SHP77 treated with DMSO at 0.1 percent for 48 hours (cell line): Measurements from ENCODE around the gene DLGAP1.

Experiments
- DNase-seq: peaks from one replicate; lab custom pipeline; 2025; lab: John Stamatoyannopoulos, UW

The DLGAP1 gene

DNA sequence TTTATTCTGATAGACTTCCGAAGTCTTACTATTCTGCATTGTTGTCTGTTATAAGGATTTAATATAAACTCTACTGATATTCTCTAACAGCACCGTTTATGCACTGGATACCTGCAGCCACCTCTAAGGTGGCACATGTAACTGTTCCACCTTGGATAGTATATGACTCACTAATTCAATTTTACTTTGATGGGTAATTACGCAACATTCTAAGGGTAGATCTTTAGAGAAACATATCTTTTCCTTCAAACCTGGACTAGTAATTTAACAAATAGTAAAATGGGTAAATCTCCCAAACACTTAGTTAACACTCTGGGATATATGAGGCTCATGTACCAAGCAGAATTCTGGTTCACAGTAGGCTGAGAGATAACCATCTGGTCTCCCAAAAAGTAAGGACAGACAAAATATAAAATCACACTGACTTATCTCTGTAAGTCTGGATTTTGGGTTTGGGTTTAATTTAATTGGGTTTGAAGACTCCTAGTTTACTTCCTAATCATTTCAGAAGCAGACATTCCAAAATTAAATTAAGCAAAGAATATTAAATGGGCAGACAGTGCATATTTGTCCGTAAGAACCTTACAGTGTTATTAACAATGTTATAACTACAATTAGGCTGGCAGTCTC, 590.3 kb downstream of the DLGAP1 start:
- DNase-seq: no peak

DNA sequence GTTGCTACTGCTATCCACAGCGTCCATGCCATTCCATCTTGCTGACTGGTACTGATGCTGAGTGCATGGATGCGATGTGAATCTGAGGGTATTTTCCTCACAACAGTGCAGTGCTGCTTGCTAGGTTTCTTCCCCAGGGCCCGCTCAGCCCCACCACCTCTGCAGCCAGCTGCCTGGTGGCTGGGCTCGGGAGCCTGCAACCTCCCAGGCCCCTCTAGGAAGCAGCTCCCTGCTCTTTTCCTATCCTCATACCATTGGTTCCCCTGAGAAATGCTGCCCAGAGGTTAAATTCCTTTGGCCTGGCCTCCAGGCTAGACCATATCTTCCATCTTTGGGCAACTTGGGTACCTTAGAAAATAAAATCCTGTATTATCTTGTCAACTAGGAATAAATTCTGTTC, 591.5 kb downstream of the DLGAP1 start:
- DNase-seq: no peak

DNA sequence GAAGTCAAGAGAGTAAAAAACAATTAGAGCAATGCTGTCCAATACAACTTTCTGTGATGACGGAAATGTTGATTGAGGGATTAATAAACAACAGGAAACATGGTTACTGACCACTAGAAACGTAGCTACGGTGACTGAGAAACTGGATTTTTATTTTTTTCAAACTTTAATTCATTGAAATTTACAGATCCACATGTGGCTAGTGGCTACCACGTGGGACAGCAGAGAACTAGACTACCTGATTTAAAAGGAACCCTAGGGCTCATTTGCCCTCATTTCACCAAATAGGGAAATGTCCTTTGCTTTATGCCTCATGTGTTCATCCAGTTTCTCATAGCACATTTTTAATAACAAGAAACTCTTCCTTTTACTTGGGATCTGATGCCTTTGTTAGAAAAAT, 592.1 kb downstream of the DLGAP1 start:
- DNase-seq: no peak

DNA sequence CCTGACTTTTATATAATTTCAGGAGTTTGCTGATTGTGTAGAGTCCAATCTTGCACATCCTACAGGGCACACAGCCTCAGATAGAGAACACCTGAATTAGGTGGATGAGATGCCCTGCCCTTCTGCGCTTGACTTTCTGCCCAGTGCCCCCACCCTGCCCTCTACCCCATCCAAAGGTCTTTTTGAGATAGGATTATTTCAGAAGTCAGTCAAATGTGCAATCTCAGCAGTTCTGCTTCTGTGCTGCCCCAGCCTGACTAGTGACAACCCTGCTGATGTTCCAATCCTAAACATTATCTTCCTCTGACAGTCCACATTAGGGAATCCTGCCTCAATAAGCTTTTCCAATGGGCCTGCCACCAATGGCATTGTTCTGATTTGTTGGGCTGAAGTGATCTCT, 593.6 kb downstream of the DLGAP1 start:
- no peak for DNase-seq

DNA sequence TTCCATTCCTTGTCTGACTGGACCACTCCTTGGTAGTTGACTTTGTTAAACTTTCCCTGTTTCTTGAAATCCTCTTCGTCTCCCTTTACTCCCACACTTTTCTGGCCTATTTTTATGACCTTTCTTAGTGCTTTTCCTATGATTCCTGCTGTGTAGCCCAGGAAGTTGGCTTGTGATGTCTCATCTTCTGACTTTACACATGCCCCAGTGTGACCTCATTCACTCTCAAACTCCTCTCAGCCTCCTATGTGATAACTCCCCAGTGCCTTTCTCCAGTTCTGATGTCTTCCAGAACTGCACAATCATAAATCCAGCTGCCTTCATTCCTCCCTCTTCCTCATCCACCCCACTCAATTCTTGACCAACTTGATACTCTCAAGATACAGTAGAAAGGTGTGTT, 597.6 kb downstream of the DLGAP1 start:
- DNase-seq: no peak

DNA sequence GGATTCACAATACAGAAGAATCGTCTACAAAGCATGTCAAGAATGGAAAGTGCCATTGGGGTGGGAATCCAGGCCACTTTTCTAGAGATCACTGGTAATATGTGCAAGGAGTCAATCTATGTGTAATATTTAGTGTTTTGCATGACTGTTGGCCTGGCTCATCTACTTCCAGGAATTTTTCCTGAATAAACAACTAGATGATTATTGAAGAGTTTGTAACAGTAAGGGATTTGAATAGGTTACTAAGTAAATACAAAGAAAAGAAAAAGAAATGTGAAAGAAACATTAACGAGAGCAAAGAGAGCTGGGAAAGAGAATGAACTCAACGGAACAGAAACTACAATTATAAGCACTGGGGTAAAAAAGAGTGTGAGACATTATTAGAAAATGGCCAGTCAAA, 599.1 kb downstream of the DLGAP1 start:
- no peak for DNase-seq

DNA sequence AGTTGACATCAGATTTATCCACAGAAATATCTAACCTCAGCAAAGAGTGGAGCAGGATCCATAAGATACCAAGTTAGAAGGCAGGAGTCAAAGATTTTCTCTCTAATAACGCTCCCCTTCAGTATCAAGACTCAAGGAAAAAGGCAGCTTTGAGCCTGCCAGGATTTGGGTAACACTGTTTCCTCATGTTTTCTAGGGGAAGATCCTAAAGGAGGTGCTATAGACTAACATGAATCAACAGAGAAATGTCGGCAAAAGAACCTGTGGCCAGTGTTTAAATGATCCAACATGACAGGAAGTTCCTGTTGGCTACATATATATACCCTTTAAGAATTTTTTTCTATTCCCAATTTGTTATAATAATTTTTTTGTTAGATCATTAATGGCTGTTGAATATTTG, 602.8 kb downstream of the DLGAP1 start:
- no peak for DNase-seq

DNA sequence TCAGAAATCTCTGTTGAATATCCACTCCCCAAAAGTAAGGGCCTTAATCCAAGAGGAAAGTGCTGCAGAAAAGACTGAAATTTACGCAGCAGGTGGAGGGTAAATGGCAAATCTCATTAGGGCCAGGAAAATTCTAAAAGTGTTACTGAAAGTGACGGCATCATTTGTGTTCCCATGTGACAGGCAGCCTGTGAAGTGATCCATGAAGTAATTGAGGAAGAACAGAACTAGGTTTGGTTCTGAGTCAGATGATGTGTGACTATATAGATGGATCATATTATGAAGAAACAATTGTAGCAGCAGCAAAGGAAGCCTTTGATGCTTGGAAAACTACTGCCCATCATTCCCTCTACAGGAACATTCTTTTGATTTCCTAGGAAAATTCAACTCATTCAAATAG, 603.9 kb downstream of the DLGAP1 start:
- DNase-seq: no peak

DNA sequence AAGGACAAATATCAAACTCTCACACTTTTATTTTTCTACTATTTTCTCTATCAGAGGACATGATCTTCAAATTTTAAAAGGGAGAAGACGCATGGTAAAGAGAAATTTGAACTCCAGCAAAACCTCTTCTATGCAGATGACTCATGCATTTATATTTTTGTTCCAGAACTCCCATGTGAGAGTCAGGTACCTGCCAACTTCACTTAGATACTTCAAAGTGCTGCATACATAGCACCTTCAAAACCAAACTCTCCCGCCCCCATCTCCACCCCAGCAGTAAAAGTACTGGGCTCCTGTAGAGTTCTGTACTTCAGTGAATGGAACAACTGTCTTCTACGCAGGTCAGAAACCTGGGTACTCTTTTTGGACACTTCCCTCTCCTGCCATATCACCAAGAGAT, 606.8 kb downstream of the DLGAP1 start:
- no peak for DNase-seq

DNA sequence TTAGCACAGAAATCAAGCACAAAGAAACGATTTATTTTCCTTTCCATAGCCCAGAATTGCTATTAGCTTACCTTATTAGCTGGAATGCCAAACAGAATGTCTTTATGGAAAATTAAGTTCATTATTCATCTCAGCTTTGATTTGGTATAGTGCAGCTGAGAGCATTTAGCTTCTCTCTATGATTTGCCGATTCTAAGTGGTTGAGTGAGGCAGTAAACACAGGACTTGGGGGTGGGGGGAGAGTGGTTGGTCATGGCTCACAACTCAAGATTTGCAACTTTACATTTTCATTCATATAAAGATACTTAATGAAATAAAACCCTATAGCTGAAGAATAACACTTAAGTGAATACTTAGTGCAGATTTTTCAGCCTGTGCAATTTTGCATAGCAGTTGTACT, 609.9 kb downstream of the DLGAP1 start:
- no peak for DNase-seq

DNA sequence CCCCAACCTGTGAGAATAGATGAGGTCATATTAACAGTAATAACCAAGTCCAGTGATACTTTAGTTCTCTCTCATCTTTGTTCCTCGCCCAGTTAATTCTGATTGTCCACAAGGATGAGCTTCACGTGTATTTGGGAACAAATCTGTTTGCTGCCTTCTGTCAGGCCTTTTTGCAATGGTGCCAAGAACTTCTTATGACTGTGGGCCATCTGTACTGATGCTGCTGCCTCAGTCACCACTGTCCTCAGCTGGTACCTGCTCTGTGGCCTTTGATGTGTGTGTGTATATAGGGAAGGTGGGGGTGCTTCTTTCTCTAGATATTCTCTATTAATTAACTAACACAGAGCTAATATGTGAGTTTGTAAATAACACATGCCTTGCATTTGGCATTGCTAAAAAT, 612.3 kb downstream of the DLGAP1 start:
- no peak for DNase-seq

DNA sequence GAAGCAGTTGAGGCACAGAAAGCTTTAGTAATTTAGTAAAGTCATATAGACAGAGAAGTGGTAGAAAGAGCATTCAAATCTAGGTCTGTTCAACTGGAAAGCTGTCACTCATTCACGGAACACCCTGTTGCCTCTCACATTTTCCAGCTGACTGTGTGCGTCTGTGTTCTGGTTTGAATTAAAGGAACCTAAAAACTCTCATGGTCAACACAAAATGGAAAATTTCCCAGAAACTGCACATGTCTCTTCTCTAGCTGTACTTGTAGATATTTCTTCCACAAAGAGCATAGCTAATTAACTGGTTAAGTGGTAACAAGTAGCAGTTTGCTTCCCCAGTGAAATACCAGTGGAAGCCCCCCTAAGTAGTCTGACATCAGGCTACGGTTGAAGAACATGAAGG, 614.3 kb downstream of the DLGAP1 start:
- no peak for DNase-seq

DNA sequence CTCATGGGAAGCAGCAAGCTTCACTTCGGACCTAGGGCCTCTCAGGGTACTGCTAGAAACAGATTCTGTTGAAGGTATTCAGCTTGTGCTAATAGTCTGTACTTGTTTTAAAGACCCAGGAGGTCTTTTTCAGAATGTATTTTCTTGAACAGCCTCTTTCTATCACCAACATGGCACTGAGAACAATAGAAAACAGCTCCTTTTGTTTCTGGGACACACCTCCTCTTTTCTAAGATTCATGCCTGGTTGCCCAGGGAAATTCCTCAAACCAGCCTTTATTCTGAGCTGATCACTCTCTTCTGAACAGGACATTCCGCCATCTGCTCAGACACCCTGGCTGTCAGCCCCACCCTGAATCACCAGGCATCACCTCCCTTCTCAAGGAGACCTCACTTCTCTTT, 615.5 kb downstream of the DLGAP1 start:
- no peak for DNase-seq

DNA sequence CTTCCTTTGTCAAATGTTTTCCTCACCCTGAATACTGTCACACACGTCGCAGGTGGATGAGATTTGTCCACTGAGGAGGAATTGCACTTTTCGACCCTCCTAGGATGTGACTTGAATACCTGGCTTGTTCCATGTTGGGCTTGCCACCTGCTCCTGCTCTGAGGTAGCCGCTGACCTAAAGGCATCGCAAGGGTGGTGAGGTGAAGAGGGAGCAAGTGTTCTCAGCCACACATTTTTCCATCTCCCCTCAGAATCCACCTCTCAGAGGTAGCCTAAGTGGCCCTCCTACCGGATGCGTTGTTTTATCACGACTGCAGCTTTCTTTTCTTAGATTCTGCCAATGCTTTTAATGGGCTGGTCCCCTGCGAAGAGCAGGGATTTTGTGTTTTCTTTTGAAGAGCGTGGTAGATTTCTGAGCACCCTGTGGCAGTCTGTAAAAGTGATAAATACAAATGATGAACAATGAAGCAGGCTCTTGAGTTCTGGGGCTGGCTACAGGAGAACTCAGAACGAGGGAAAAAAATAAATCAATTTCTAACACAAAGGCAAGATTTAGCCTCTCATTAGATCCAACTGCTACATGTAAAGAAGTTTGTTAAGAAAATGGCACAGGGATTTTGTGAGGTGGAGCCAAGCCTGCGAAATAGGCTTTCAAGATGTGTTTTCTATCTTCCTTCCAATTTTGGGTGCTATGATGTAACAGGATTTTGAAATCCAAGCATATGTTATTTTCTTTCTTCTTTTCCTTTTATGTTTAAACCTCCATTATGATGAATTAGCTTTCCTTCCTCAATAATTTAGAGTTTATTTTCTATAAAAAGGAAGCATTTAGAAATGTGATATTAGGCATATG, 618.4 kb downstream of the DLGAP1 start:
- no peak for DNase-seq

DNA sequence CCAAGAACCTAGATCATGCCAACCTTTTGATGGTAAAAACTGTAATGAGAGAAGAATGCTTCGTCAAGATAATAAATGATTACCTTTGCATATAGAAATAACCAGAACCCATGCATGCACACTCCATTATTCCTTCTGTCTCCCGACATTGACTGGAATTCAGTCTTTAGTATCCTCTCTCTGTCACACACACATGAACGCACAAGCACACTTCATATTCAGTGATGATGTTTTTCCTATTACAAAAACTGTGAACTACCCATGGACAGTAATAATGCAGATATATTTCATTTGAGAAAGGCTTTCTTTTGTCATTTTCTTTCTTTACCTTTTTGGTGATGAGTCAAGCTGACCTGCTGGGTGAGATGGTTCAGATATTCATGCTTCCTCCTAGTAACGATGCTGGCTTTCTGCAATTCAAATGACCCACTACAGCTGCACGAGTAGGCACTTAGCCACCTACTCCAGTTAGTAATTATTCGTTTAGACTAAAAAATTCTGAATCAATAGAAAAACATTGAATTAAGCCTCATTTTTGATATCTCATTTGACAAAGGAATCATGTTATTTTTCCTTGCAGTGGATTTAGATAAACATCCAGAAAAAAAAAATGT, 623.0 kb downstream of the DLGAP1 start:
- no peak for DNase-seq

DNA sequence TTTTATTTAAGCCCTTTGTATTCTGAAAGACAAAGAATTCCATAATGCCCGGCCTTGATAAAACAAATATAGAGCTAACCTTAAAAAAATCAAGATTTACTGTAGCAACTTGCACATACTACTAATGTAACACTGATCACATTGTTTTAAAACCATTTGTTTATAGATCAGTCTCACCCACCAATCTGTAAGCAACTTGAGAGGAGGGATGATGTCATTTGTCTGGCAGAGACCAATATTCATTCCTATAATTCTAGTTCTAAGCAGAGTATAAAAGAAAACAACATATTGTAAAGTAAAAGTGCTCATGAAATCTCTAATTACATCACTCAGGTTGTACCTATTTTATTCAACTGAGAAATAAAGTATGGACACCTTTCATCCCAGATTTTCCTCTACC, 624.5 kb downstream of the DLGAP1 start:
- no peak for DNase-seq

DNA sequence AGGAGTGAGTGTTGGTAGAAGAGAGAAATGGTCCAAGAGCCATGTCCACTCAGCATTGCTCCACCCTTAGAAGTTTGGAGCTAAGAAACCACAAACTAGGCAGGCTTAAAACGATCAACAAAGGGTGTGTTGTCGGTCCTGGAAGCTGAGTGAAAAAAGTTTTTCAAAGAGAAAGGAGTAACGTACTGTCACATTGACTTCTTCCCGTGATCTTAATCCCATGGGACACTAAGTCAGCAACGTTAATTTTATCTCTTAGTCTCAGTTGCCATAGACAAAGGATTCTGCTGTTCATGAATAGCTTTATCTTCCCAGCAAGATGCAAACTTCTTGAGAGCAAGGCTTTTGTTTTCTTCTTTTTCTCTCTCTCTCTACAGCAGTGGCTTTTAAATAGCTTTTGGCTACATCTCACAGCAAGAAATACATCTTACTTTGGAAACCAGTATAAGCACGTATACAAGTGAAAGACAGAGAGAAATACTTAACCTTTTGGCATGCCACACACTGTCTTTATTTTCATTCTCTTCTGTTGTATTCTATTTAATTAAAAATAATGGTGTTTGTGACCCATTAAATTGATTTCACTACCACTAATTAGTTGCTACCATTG, 627.8 kb downstream of the DLGAP1 start:
- DNase-seq: no peak

DNA sequence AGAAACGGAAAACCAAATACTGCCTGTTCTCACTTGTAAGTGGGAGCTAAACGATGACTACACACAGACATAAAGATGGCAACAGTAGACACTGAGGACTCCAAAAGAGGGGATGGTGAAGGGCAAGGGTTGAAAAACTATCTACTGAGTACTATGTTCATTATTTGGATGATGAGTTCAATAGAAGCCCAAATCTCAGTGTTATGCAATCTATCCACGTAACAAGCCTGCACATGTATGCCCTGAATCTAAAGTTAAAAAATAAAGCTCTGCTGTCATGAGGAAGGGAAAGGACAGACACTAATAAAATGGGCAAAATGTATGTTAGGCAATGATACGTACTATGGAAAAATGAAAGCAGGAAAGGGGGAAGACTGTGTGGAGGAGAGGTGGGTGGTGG, 629.1 kb downstream of the DLGAP1 start:
- no peak for DNase-seq

DNA sequence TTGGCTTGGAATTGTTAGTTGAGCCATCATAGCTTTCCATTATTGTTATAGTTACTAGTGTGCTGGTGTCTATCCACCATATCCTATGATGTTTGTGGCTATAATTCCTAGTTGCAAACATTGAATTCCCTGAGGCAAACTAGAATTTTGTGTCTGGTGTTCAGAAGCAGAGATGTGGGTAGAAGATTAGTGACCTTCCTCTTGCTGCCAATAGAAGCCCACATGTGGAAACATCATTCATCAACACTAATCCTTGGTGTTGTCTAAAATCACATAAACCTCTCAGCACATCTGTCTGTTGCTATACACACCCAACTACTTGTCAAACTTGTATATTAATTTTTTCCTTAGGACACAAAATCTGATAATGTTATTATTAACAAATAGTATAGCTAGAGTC, 631.0 kb downstream of the DLGAP1 start:
- no peak for DNase-seq

DNA sequence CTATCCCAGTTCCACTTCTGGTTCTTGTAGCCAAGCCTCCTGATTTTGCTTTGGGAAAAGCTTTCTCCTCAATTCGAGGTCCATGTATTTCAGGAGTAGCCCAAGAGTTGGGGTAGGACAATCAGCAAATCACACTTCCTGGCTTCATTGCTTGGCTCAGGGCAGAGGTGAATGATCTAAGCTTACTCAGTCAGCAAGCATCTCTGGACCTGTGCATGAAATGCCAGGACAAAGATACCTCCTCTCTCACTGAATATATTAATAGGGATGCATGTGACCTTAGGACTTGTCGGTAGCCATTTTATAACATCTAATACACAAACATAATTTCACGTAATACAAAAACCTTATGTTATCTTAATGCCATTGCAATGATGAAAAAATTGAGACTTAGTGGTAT, 632.0 kb downstream of the DLGAP1 start:
- no peak for DNase-seq

DNA sequence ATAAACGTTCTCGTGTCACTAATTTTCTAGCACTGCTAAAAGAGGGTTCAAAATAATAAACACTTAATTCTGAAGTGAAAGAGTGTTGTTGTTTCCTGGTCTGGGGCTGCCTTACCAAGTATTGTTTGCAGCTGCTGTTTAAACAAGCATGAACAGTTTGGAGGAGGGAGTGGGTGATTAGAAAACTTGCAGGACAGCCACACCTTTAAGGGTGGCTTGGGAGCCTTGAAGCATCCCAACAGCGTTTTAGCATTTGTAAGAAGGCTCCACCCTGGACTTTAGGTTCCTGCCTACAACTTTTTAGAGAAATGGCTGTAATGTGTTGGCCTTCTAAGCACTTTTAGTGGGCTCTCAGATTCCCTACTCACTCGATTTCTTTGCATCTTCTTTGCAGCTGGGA, 633.6 kb downstream of the DLGAP1 start:
- DNase-seq: no peak

DNA sequence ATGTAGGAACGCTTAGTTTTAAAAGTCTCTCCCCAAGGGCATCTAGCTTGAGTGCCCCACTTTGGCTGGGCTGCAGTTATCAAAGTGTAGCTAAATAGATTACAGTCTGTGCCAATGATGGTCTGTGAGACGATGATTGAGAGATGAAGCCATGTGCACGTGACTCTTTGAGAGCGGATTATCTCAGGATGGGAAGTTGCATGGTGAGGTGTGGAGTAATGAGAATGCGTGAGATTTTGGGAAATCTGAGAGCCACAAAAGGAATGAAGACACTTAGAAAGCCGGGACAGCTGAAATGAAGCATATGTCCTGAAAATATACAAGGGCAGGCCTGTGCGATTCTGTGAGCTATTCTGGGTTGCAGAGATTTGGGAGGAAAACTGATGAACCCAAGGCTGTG, 635.1 kb downstream of the DLGAP1 start:
- DNase-seq: no peak
